HG03159 (cell line): ENCODE data around the gene ARID1B.

ENCODE experiments used
- ATAC-seq: cut with Tn5 transposase; IDR thresholded peaks from one replicate; pipeline ENCODE4 v1.9.1; 2021; ENCODE audit warnings: mild to moderate bottlenecking, moderate library complexity; ENCODE audit not compliant: unreplicated experiment

Gene ARID1B

DNA sequence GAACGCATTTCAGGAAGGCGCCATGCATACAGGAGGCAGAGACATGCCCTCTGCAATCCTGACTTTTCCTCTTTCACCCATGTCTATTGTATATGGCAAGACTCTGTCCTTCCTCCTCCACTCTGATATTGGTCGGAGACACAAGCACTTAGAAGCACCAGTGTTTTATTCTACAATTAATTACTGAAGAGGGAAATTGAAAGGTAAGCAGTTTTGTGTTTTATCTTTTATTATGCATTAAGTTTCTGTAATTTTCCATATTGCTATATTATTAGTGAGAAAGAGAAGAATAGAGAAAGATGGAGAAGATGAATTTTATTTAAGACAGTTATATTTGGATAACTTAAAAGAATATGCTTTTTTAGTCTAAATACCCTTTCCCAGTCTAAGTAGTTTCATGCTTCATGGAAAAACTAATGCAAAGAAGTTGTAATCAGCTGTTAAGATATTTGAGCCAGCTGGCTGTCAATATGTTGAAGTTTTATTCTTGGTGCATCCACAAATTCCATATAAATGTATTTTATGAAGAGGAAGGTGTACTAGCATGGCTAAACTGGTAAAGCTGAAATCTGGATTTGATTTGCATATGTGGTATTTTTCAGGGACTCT is 13.6 kb downstream of the ARID1B start:
- no peak for ATAC-seq

DNA sequence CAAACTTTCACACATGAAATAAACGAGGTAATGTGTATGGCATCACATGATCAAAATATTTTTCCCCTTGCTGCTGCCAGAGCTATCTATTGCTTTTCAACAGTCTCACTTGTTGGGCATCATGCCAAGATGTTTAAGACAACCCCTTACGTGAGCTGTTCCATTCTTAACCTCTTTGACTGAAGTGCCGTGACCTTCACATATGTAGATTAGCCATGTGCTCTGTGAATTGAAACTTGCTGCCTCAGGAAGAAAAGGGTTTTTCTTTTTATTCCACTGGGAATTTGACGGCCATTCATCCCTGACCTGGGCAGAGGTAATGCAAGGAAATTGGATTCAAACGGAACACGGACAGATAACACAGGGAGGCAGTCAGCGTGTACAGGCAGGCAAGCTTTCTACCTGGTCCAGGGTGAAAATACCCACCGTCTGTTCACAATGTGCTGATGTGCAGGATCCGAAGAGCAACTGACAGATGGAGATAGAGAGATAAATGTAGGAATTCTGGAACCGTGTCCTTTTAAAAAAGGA is 14.2 kb downstream of the ARID1B start:
- peak; percentile 60 for ATAC-seq

DNA sequence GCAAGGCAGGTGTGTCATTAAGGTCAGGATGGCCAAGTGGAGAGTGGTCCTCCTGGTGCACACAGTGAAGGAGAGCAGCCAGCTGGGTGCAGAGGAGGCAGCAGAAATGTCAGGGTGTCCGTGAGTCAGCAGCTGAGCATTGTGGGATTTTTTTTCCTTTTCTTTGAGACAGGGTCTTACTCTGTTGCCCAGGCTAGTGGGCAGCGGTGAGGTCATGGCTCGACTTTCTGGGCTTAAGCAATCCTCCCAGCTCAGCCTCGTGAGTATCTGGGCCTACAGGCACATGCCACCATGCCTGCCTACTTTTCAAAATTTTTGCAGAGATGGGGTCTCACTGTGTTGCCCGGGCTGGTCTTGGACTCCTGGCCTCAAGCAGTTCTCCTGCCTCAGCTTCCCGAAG is 16.0 kb downstream of the ARID1B start:
- no peak for ATAC-seq

DNA sequence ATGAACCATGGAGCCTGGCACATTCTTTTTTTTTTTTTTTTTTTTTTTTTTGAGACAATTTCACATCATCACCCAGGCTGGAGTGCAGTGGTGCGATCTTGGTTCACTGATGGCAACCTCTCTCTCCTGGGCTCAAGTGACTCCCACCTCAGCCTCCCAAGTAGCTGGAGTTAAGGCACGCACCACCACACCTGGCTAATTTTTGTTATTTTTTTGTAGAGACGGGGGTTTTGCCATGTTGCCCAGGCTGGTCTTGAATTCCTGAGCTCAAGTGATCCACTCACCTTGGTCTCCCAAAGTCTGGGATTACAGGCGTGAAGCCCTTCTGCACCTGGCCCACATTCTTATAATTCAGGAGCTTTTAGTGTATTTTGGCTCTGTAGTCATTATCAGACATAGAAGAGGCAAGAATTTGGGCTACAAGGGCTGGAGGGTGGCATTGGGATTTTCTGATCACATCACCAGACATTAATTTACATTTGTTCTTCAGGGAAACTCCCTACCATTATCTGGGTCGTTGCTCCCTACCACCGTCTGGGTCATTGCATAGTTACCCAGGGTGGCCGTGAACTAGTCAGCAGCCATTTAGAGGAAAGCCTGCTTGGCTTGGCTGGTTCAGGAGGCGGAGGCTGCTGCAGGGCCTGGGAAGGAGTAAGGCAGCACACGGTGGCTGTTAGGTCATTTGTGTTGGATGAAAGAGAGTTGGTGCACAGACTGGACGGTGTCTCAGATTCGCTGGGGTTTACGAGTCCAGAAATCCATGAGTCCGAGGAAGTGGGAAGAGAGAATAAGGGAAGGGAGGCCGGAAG is 17.6 kb downstream of the ARID1B start:
- no peak for ATAC-seq

DNA sequence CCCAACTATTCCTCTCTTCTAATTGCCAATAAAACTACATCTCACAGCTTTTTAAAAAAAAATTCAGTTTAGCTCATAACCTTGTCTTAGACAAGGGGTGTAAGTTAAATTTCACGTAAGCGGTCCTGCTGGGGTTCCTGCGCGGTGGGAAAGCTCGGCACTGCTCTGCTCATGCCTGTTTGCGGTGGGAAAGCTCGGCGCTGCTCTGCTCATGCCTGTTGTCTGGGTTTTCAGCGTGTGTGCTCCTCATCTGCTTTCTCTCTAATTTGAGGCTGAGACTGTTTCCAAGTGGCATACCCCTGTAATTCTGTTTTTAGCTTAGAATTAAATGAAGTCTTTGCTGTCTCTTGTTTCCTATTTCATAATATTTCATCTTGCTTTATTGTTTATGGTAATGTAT is 18.6 kb downstream of the ARID1B start:
- no peak for ATAC-seq

DNA sequence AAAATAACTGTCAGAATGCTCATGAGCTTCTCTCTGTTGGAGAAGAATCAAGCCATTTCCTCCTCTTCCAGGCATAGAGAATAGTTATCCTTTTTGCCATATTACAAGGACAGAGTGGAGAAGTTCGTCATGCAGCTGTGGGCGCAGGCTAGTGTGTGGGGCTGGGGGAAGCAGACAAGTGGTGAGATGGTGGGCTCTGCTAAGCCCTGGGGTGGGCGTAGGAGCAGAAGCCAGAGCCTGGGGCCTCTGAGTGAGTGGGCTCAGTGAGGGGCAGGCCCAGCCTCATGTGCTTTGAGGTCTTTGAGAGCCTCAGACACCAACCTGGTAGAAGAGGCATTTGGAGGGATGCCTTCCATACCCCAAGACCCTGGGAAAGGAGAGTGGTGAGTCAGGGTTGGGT is 19.4 kb downstream of the ARID1B start:
- no peak for ATAC-seq

DNA sequence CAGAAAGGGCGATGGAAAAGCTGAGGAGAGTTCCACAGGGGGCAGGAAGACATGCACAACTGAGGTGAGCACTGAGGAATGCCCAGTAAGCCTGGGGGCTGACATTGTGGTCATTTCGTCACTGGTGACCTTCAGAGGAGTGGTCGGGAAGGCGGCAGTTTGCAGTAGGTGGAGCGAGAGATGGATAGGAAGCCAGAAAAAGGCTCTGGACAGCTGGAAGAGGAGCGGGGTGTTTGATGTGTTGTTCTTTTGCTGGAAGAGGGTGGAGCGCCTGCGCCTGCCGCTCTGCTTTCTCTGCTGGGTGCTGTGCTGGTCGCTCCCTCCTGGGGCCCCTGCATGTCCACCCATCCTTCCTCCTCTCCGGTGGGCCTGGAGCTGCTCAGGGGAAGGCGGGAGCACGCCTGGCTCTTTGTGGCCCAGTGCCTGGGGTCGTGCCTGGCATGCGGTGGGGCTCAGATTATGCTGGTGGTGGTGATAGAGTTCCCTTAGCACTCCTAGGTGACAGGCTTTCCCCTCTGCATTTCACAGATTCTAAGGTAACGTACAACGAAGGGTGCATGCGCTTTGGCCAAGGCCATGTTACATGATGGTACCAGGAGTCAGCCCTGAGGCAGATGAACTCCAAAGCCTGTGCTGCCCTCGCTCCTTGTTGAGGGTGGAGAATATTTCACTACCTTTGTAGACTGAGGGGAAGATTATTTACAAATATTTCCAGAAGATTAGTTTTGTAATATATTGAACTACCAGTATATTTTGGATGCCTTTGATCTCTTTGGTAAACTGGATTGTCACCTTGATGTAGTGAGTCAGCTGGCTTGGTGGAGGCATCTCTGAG is 20.9 kb downstream of the ARID1B start:
- ATAC-seq: no peak

DNA sequence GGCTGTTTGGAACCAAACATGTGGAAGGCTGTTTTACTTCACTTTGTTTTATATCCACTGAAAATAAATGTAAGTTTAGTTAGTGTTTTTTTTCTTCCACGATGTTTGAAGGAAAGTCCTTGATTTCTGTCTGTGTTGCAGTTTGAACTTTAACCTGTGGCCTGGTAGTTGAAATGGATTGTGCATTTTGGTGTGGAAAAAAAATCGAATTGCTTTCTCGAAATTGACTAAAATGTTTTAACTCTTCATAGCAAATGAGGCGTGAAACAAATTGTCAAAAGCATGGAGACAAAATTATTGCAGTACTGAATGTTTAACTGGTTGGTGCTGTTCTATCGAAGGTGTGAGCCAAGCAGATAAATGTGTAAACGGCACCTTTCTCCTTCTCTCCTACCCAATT is 24.5 kb downstream of the ARID1B start:
- ATAC-seq: no peak

DNA sequence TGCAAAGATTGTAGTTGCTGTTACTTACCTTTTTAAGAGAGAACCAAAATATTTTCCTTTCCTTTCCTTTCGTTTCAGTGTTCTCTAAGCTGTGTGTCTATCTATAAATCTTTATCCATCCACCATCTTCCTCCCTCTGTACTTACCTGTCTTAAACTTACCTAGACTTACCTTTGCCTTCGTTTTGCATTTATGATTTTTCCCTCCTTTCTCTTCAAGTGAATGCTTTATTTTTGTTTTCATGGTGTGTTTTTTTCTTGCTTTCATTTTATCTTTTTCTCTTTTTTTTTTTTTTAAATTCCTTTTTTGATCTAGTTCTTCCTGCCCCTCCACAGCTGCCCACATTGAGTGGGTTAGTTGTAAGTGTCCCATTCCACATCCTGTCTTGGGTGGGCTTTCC is 26.2 kb downstream of the ARID1B start:
- no peak for ATAC-seq

DNA sequence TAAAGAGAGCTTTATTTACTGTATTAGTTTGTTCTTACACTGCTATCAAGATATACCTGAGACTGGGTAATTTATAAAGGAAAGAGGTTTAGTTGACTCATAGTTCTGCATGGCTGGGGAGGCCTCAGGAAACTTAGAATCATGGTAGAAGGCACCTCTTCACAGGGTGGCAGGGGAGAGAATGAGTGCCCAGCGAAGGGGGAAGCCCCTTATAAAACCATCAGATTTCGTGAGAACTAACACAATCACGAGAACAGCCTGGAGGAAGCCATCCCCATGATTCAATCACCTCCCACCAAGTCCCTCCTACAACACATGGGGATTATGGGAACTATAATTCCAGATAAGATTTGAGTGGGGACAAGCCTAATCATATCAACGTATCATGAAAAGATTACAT is 27.2 kb downstream of the ARID1B start:
- no peak for ATAC-seq

DNA sequence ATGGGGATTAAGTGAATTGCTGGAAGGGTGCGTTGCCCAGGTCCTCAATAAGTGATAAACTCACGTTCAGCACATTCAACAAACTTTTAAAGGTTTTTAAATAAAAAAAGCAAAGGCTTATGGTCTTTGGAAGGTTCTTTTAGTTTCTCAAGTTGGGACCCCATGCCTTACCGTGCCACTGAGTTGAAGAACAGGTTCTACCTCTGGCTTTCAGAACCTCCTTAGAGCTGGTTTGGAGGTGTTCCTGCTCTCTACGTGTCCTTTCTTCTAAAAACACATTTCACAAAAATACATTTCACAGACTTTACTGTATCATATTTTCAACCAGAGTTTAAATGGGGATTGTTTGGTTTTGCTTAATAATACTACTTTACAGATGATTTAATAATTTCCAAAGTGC is 29.0 kb downstream of the ARID1B start:
- ATAC-seq: no peak

DNA sequence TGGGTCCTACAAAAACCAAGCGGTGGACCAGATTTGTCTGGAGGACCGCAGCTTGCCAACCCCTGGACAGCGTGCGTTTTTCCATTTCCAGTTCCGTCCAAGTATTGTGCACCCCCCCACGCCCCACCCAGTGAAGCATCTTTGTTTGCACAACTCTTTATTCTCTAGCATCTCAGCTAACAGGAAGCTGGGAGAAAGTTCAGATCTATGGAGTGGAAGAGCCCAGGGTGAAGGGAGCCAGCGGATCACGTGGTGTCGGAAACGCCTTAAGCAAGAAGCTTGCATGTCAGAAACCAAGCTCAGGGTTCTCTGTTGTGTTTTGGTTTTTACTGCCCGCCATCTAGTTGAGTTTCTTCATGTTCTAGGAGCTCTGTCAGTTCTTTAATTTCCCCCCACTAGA is 29.9 kb downstream of the ARID1B start:
- ATAC-seq: no peak

DNA sequence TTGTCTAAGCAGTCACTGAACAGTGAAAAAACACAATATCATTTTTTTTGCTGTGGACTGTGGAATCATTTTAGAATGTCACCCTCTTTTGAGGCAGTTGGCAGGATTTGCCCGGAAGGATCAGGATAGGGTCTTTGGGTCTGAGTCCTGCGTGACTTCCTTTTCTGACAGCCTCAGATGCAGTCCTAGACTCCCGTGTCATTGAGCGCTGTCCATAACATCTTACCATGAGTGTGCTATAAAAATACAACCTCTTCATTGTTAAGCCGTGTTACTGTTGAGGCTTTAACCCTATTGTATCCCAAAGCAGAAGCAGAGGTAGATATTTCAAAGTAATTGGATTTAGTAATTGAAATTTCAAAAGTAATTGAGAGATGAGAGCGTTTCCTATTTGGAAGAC is 30.6 kb downstream of the ARID1B start:
- ATAC-seq: no peak

DNA sequence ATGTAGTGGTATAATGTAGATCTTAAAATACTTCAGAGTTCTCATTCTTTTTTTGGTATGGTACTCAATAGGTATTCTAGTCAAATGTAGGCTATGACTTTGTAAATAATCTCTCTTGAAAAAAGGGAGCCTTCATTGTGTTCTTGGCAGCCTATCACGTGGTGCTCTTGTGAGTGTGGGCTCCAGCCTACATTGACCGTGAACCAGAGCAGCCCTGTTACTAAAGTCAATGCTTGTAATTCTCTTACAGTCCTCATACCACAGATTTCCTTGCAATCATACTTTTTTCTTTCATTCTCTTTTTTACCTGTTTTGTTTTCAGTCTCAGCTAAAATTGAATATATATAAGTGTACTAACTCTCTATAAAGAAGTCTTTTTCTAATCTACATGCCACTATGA is 31.1 kb downstream of the ARID1B start:
- no peak for ATAC-seq

DNA sequence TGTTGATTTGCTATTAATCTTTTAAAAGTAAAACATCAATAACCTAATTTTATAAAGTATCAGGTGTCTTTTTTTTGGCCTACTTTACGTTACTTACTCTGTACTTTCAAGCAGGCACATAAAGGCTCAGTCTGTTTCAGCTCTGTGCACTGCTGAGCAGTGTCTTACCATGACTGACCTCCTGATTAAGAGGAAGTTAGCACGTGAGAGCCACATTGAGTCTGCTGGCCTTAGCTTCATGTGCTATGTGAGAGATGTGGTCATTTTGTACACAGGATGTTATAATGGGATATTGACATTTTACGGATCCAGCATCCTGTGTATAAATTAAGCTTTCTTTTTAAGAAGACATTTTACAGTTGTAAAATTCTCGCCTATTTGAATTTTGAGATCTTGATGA is 31.9 kb downstream of the ARID1B start:
- peak; percentile 82 for ATAC-seq

DNA sequence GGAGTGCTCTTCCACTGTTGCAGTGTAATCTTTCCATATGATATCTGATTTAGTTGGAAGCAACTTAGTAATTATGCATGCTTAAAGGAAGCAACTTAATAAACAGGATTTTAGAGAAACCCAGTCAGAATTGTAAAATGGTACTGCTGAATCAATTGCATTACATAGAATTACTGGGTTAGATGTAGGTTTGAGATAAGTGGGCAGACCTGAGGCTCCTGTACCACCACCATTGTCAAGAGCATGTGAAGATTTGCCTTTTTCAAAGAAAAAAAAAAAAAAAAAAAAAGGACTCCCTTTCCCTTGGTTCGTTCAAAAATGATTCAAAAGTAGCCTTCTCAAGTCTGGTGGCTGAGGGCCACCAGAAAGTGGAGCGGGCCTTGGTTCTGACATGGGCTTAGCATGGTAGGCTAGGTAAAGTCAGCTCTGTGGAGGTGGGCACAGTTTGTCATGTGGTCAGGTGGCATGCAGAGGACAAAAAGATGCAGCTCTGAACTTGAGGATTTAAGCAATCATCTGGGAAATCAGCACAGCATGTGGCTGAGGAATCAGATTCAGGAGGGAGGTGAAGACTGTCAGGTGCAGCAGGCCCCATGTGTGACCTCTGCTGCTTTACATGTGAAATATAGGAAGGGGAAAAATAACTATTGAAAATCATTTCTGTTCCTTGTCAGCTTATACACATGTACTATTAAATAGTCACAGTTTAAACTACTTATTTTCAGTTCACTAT is 32.4 kb downstream of the ARID1B start:
- ATAC-seq: no peak

DNA sequence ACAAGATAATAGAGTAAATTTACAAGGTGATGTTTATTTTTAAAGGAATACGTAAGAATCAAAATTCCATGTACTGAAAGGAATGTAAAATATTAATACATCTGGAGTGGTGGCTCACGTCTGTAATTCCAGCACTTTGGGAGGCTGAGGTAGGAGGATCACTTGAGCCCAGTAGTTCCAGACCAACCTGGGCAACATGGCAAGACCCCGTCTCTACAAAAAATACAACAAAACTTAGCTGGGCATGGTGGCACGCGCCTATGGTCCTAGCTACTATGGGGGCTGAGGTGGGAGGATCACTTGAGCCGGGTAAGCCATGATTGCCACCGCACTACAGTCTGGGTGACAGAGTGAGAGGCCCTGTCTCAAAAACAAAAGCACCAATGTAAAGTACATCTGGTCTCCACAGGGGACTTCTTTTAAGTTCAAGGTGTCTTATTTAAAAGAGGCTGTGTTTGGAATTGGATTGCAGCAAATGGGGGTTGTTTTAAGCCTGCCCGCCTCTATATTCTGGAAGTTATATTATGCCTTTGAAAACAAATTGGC is 36.9 kb downstream of the ARID1B start:
- no peak for ATAC-seq

DNA sequence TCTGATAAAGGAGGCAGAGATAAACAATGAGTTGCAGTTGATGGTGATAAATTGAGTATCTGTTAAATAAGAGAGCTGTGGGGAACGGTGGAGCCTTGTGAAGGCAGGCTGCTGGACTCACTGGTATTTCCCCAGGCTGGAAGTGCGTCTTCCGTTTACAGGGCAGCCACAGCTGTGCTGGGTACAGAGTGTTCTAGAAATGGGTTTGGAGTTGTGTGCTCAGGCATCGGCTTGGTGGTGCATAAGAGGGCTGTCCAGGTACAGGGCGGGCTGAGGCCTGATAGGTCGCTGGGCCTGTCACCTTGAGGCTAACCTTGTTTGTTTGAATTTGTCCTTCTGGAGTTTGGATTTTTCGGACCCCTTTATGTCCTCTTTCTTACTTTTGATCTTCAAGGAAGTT is 39.3 kb downstream of the ARID1B start:
- ATAC-seq: no peak

DNA sequence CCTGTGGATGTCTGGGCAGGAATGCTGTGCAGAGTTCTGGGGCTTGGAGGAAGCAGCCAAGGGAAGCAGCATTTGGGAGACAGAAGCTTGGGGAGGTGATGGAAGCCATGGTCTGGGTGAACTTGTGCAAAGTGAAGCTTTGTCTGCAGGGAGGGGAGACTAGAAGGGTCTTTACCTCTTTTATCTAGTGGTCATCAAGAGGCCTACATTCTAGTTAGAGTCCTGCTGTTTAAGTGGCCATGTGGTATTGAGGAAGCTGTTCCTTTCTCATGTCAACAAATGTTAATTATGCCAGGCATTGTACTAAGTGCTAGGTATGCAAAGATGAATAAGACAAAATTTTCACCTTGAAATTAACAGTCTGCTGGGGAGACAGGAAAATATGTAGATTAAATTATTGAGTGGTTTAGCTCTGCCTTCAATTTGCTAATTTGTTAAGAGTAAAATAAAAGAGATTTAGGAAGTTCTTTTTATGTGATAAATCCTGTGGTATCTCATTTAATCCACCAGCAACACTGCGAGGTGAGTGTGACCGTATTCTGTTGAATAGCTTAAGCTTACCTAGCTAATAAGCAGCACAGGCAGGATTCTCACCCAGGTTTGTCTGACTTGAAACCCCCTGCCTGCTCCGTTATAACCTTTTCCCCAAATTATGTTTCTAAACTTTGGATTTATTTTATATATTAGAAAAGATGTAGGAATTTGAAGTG is 43.1 kb downstream of the ARID1B start:
- ATAC-seq: no peak

DNA sequence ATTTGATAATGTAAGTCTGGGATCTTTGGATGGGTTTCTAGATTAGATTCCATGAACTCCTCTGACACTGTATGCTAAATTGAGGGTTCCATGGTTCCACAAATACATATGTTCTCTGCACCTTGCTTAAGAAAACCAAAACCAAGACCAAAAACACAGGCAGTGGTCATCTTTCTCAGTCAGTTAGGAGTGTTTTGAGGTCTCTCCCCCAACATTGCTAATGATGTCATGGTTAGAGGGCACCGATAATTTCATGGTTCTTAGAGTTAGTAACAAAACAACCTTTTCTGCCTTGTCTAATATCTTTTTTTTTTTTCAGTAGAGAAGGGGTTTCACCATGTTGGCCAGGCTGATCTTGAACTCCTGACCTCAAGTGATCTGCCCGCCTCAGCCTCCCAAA is 44.5 kb downstream of the ARID1B start:
- peak; percentile 55 for ATAC-seq
